GM21529 (cell line): Measurements from ENCODE around the gene WWTR1.
A peak's percentile ranks its signal among the peaks of the same experiment; 100 is the strongest.

Experiments
- ATAC-seq: cut with Tn5 transposase; IDR thresholded peaks from one replicate; pipeline ENCODE4 v1.9.1; 2021; ENCODE audit not compliant: unreplicated experiment

WWTR1 gene

DNA sequence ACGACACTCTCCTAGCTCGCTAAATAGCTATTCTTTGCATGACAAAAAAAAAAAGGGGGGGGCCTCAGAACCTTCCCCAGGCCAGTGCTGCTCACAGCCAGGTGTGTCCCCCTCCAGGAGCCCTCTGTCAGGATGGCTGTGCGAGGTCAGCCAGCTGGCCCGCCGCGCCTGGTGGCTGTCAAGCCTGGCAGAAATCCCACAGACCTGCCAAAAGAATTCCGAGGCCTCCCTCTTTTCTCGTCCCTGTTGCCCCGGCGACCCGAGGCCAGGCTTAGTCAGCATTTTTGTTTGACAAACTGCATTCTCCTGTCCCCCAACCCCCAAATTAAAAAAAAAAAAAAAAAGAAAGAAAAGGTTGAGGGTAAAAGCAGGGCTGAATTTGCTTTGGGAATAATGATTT, 121.4 kb downstream of the WWTR1 start:
- ATAC-seq: no peak

GRCh38 chr3:149535333-149535685, 122.5 kb downstream of the WWTR1 start:
- no peak for ATAC-seq

- ATAC-seq: no peak
Measured at GRCh38 chr3:149534671-149535332, 123.0 kb downstream of the WWTR1 start.

GRCh38 chr3:149534082-149534481, 123.7 kb downstream of the WWTR1 start:
- no peak for ATAC-seq

- ATAC-seq: no peak
Measured at GRCh38 chr3:149532489-149533180, 125.2 kb downstream of the WWTR1 start.

- no peak for ATAC-seq
Measured at GRCh38 chr3:149529099-149529498, 128.7 kb downstream of the WWTR1 start.

DNA sequence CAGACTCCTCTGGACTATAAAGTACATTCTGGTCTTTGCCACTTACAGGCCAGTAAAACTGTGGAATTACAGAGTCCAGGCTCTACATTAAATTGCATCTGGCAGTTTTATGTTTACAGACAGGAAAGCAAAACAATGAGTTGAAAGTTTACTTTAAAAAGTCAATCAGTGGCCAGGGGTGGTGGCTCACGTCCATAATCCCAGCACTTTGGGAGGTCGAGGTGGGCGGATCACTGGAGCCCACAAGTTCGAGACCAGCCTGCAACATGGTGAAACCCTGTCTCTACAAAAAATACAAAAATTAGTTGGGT, 129.5 kb downstream of the WWTR1 start:
- no peak for ATAC-seq

GRCh38 chr3:149527531-149528339, 130.1 kb downstream of the WWTR1 start:
- ATAC-seq: no peak

DNA sequence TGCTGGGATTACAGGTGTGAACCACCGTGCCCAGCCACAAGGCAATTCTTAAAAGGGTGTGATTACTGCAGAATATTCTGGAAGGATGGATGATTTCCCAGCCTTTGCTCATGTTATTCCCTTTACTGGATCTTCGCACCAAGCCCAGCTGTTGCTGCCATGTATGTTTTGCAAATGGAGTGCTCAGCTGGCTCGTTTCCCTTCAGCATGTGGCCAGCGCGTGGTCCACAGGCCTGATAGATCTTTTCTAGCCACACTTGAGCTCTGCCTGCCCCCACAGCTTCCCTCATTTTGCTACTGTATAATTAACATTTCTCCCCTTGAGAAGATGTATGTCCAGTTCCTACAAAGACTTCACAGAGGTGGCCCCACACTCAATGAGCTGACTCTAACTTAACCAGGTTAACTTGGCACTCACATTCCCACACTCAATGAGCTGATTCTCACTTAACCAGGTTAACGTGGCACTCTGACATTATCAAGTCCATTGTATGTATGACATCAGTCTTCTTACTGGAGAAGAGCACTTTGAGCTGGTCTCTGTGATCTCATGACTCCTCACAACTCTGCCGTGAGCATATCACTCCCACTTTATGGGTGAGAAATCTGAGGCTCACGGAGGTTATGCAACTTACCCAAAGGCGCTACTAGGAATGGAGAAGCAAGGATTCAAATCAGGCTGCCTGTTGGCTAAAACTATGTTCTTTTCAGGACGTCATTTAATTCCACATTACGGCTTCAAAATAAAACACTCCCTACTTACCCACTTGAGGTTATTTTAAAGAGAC, 134.1 kb downstream of the WWTR1 start:
- ATAC-seq: no peak

- ATAC-seq: no peak
Measured at GRCh38 chr3:149519912-149520311, 137.9 kb downstream of the WWTR1 start.

GRCh38 chr3:149516920-149517319, 140.9 kb downstream of the WWTR1 start:
- ATAC-seq: no peak

DNA sequence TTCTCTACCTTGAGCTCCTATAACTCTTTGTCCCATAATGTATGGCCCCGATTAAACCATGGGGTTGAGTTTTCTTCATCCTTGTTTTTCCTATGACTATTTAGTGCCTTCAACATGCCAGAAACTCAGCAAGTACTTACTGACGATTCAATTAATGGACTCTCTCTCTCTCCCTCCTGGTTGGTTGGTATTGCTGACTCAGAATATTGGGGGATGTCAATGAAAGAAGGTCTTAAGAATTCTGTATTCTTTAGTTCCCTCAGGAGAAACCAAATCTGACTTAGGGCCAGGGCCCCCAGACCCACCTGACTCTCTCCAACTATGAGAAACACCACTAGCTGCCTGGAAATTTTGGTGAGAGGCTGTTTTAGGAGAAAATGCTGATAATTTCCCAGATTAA, 142.6 kb downstream of the WWTR1 start:
- ATAC-seq: no peak

- no peak for ATAC-seq
Measured at GRCh38 chr3:149514471-149514870, 143.4 kb downstream of the WWTR1 start.

GRCh38 chr3:149512073-149512782, 145.6 kb downstream of the WWTR1 start:
- peak; percentile 80 for ATAC-seq

- ATAC-seq: no peak
Measured at GRCh38 chr3:149511040-149511626, 146.7 kb downstream of the WWTR1 start.

- no peak for ATAC-seq
Measured at GRCh38 chr3:149510480-149510879, 147.3 kb downstream of the WWTR1 start.

DNA sequence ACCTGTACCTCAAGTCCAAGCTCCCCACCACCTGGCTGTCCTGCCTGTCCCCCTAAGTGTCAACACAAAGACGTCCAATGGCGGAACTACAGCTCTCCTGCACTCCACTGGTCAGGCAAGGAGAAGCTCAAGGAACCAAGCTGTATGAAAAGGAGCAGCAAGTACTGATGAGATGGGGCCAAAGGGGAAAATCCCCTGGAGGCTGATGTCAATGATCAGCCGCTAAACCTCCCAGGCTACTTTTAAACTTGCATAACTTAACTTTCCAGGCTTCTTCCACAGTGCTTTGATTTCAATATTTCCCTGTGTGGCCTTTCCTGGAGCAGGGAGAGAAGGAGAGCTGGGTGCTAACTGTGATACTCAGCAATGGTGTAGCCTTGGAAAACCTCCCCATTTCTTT, 148.3 kb downstream of the WWTR1 start:
- ATAC-seq: no peak

DNA sequence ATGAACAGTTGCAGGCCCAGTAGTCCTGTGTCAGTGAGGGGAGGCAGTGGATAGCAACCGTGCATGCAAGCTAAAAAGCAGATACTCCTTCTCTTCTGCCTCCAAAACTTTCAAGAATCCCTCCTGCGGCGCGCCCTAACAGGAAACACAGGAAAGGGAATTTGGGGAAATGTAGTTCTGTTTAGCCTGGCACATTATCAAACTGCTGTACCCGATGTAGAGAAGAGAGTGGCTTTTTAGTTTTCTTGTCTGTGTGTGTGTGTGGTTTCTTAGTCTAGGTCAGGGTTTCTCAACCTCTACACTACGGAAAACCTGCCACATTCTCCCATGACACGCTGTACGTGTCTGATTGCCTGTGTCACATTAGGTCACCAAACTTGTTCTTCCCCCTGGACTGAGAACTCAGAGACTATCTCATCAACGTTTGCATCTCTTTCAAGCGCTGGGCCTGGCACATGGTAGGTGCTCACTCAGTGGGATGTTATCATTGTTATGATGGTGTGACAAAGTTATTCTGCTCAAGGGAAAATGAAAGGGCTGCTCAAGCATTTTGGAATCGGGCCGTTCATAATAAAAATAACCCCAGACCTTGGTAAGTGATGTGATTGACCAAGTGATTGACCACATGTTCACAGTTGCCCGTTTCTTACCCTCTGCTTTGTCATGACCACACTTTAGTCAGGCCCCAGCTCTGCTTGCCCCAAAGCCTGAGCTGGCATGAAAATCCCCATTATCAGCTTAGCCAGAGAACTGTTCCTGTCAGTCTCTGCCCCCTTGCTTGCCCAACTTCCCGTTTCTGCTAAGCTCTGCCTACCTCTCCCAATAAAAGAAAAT, 150.1 kb downstream of the WWTR1 start:
- ATAC-seq: no peak

GRCh38 chr3:149506965-149507364, 150.9 kb downstream of the WWTR1 start:
- ATAC-seq: no peak

DNA sequence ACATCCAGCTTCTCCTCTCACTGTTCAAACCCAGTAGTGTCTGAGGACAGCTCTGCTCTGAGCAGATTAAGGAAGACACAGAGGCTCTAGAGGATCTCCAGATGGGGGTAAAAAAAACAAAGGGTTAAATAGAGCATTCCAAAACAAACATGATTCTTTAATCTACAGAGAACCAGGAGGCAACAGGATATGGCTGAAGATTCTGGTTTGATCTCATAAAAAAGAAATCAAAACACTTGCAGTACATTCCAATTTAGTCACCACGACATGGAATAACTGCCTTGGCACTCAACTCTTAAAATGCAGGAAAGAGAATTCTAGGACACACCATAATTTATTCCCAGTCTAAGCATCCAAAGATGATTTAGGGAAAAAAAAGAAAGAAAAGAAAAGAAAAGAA, 151.3 kb downstream of the WWTR1 start:
- ATAC-seq: no peak
